AG09309 (cell line): ENCODE measurements around the gene MIPOL1.

Source experiments
- DNase-seq: peaks from one replicate; pipeline ENCODE4 v3.0.0-alpha.2; 2010; ENCODE audit warnings: low read depth
- H3K4me3 ChIP-seq: 2 replicates; pipeline ENCODE4 v1.5.1; 2011; ENCODE audit warnings: mild to moderate bottlenecking, low read depth, low read length, moderate library complexity; ENCODE audit not compliant: control insufficient read depth
- CTCF ChIP-seq: IDR thresholded peaks from 2 replicates; pipeline ENCODE4 v1.5.1; 2011; ENCODE audit warnings: mild to moderate bottlenecking, low read depth, low read length, inconsistent platforms; ENCODE audit not compliant: insufficient read depth, control insufficient read depth; ENCODE audit errors: missing control alignments

MIPOL1 gene

GRCh38 chr14:37413504-37414003 lies 215.8 kb downstream of the MIPOL1 start:
- no peak for DNase-seq
- no peak for TF ChIP-seq CTCF
- H3K4me3 ChIP-seq: no peak overlapping the region

GRCh38 chr14:37416264-37416663 lies 218.5 kb downstream of the MIPOL1 start:
- DNase-seq: no peak
- H3K4me3 ChIP-seq: no peak overlapping the region
- TF ChIP-seq CTCF: no peak

GRCh38 chr14:37417151-37417550 lies 219.4 kb downstream of the MIPOL1 start:
- no peak for DNase-seq
- TF ChIP-seq CTCF: no peak
- H3K4me3 ChIP-seq: no peak overlapping the region

- TF ChIP-seq CTCF: no peak
- no peak for DNase-seq
These were observed 220.1 kb downstream of the MIPOL1 start for GRCh38 chr14:37417833-37418232.

GRCh38 chr14:37420622-37421021 lies 222.9 kb downstream of the MIPOL1 start:
- TF ChIP-seq CTCF: no peak
- no peak overlapping the region for H3K4me3 ChIP-seq
- DNase-seq: no peak

More at GRCh38 chr14:37417833-37418232, 220.1 kb downstream of the MIPOL1 start:
- H3K4me3 ChIP-seq: no peak overlapping the region

GRCh38 chr14:37422319-37422718 lies 224.6 kb downstream of the MIPOL1 start:
- DNase-seq: no peak
- no peak overlapping the region for H3K4me3 ChIP-seq
- no peak for TF ChIP-seq CTCF

GRCh38 chr14:37422748-37423147 lies 225.0 kb downstream of the MIPOL1 start:
- no peak for TF ChIP-seq CTCF
- H3K4me3 ChIP-seq: no peak overlapping the region
- no peak for DNase-seq
